Glomerular endothelial cell (primary cell): ENCODE results near the gene MEF2A. TPM values are rescaled to one million over a fixed set of nuclear protein-coding genes. Genes with fewer than 3 reads are reported as not detected.

ENCODE experiments used
- DNase-seq: peaks from one replicate; pipeline ENCODE4 v3.0.0-alpha.2; 2011; ENCODE audit warnings: low read depth, low spot score; ENCODE audit errors: extremely low read depth
- total RNA-seq: library from RNA; depleted of rRNA; stranded (reverse); fragments of >200 nt; gene quantifications from 2 replicates; pipeline ENCODE4 v1.2.3, GENCODE V29; 2015

MEF2A gene
- total RNA-seq, 1 donor from 2014 or later = 58.9 TPM

DNA sequence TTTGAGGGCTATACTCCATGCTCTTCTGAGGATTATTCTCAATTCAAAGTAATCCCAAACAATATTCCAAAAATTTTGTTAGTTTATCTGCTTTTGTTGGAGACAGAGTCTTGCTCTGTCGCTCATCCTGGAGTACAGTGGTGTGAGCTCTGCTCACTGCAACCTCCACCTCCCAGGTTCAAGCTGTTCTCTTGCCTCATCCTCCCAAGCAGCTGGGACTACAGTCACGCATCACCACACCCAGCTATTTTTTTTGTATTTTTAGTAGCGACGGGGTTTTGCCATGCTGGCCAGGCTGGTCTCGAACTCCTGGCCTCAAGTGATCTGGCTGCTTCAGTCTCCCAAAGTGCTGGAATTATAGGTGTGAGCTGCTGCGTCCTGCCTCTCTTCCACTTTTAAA lies 39.1 kb downstream of the MEF2A start:
- DNase-seq = no peak

DNA sequence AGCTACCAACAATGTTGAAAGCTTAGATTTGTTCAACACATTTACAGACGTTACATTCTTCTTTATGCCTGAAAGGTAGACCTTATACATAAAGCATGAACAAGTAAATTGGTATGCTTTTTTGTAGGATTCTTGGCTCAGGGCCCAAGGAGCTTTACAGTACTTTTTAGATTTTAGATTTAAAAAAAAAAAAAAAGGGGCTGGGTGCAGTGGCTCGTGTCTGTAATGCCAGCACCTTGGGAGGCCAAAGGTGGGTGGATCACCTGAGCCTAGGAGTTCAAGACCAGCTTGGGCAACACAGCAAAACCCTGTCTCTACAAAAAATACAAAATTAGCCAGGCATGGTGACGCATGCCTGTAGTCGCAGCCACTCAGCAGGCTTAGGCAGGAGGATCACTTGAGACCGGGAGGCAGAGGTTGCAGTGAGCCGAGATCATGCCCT lies 39.7 kb downstream of the MEF2A start:
- DNase-seq = no peak

DNA sequence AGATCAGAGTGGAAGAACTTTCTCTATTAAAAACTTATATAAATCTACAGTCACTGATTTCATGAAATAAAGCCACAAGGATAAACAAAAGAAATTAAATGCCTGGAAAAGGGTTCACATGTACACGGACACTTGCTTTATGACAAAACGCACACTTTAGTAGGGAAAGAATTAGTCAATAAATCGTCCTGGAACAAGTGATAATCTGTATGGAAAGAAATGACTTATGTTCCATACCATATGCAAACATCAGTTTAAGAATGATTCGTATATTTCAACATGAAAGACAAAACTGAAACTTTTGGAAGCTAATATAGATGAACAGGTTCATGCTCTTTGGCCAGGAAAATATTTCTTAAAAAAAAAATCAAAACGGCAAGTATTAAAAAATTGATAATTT lies 40.2 kb downstream of the MEF2A start:
- DNase-seq = no peak

DNA sequence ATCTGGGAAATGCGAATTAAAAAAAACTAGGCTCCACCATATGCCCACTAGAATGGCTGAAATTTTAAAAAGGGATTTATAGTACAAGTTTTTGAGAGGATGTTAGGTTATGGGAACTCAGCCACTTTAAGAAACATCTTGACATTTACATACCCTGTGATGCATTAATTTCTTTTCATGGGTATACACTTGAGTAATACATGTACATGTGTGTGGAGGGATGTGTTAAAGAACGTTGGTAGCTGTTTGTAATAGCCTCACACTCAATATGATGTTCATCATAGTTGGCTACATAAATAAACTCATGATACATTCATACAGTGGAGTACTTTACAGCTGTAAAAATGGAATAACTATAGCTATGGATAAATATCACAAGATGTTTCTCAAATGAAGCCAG lies 40.9 kb downstream of the MEF2A start:
- DNase-seq = no peak

DNA sequence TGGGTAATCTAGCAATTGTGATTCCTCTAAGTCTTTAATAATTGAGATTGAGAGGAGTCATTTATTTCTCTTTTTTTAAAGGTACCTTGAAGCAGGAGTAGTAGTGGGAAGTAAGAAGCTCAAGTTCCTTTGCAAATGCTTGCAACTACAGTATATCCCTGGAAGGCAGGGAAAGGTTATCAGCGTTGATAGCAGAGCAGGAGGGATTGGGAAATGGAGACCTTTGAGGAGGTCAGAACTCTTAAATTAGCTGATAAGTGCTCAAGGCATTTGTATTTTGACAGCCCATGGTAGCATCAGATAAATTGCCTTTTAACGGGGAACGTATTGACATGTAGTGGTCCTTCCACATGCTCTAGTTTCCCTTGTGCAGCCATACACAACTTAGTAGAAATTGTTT lies 47.7 kb downstream of the MEF2A start:
- DNase-seq = no peak

DNA sequence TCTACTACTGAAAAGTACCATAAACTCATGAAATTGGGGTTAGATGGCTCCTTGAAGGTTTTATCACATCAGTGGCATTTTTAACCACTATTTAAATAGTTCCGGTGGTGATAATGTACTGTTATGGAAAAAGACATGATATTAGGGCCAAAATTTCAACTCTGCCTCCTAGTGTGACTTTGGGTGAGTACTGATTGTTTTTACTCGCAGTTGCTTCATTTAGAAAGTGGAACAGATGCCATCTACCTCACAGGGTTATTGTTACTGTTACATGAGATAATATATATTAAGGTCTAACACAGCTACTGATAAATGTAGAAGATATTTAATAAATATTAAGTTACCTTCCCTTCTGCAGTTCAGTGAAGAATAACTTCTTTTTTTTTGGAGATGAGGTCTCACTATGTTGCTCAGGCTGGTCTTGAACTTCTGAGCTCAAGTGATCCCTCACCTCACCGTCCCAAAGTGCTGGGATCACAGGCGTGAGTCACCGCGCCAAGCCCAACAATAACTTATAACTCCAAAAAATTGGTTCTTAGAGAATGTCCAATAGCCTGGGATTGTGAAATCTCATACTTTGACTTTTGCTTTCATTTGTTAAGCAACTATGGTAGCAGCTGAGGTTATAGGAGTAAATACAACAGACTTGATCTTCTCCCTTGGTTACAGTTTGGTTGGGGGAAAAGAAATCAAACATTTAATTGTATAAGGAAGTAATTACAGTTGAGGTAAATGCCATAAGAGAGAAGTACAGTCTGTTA lies 48.3 kb downstream of the MEF2A start:
- DNase-seq = no peak

DNA sequence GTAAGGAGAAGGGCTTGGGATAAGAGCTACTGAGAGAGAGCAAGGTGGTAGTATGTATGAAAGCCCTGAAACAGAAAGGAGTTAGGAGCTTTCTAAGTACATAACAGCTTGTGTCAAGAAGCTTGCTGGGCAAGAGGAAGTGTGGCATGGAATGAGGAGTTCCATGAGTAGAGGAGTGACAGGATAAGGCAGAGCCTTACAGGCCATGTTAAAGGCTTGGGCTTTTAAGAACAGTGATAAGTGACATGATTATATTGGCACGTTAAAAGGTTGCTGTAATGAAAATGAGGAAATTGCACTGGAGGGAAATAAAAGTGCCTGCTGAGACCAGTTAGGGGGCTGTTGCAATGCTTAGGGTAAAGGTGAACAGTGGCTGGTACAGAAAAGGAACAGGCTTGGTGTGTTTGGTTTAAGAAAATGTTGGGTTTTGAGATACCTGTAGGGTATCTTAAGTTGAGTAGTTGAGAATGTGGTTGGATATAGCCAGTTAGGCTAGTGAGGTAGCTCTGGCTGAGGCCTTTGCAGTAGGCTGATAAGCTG lies 49.0 kb downstream of the MEF2A start:
- no peak for DNase-seq

DNA sequence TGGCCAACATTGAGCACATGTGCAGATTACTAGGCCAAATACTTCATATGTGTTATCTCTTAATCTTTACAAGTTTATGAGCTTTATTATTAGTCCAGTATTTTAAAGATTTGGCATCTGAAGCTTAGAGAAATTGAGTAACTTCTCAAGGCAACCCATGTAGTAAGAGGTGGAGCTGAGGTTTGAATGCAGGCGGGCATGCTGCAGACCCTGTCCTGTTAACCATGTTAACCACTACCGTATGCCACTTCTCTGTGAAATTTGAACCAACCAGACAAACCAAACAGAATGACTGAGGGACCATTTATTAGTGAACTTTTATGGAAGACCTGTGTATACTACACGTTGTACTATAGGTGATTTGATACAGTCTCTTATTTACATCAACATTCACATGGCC lies 49.7 kb downstream of the MEF2A start:
- DNase-seq = no peak

DNA sequence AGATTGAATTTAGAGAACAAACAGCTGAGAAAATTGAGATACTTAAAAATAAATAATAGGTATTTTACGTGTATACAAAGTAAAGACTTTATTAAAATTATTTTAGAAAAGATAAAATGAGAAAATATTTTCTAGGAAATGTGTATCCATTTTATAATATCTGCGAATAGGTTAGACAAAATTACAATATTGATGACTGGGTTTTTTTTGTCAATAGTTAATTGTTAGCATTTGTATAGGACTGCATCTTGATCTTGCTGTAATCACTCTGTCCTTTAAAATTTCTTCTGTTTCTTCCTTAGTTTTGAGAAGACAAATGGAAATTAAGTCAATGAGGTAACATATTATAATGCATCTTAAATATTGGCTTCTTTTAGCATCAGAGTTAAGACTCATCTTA lies 50.3 kb downstream of the MEF2A start:
- DNase-seq = no peak

DNA sequence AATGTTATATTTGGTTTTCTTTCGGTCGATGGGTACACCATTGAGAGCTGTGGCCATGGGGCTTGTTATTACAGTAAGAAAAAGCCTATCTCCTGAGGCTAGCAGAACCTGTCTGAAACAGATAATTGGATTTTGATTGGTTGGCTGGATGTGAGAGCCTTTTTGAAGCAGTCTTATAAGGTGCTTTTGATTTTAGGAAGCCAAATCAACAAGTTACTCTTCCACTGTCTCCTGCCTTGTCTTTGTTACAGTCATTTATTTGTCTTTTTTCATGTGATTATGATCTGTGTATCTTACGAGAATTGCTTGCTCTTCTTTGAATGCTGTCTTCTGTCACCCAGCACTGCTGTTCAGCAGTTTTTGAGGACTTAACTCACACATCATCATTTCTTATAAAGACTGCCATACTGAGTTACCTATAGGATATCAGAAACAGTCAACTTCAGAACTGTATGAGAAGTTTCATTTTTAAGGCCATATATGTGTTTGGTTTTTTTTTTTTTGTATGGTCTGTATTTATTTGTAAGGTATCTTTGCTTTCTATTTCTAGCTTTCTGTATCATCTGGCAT lies 51.1 kb downstream of the MEF2A start:
- DNase-seq = no peak

DNA sequence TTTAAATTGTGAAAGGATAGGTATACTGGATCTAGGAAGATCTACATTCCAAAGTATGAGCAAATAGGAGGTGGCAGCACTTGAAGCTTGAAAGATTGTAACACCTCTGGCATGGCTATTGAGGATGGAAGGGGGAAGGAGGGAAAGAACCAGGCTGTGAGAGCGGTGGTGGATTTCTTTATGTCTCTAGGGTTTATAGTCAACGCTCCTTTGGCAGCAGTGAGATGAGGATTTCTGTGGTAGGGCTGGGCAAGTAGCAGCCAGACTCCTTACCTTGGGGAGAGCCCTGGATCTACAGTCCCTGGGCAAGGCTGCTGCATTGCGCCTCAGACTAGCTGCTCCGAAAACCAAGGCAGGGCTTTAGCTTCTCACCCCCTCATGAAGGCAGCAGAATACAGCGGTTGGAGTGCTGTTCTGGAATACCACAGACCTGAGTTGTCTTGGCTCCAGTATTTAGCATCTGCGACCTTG lies 53.2 kb downstream of the MEF2A start:
- DNase-seq = no peak

DNA sequence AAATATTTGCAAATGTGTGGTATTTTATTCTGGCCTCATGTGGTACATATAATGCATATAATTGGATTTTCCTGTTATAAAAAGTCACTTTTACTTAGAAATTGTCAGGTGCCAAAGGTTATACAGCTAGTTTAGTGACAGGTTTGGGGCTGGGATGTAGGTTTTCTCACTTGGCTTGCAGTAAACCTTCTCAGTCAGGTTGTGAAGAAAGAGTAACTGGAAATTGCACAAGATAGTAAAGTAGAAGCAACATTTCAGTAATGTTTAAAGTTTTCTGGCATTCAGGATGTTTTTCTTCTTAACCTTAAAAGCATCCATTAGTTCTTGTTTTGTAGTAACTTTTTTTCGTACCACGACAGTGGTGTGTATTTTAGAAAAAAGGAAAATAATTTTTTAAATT lies 53.9 kb downstream of the MEF2A start:
- DNase-seq = no peak

DNA sequence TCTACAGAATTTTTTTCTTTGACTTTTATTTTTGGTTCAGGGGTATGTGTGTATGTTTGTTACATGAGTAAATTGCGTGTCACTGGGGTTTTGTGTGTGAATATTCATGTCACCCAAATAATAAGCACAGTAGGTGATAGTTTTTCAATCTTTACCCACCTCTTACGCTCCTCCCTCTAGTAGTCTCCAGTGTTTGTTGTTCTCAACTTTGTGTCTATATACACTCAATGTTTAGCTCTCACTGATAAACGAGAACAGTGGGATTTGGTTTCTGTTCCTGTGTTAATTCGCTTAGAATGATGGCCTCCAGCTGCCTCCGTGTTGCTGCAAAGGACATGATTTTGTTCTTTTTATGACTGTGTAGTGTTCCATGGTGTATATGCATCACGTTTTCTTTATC lies 54.4 kb downstream of the MEF2A start:
- DNase-seq = no peak

DNA sequence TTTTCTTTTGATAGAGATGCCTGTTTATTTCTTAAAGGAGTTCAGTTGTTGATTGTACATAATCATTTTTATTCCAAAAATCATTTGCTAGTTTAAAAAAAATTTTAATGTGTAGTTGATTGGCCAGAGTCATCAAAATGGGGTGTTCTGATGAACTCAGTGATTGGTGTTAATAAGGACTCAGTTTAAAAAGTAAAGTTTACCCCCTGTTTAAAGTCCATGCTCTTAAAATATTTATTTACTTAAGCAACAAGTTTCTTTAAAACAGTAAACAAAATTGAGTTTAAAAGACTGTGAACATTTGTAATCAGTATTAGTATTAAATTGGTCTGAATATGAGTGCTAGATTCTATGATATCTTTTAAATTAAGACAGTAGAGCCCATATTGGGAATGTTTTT lies 56.0 kb downstream of the MEF2A start:
- DNase-seq = no peak

DNA sequence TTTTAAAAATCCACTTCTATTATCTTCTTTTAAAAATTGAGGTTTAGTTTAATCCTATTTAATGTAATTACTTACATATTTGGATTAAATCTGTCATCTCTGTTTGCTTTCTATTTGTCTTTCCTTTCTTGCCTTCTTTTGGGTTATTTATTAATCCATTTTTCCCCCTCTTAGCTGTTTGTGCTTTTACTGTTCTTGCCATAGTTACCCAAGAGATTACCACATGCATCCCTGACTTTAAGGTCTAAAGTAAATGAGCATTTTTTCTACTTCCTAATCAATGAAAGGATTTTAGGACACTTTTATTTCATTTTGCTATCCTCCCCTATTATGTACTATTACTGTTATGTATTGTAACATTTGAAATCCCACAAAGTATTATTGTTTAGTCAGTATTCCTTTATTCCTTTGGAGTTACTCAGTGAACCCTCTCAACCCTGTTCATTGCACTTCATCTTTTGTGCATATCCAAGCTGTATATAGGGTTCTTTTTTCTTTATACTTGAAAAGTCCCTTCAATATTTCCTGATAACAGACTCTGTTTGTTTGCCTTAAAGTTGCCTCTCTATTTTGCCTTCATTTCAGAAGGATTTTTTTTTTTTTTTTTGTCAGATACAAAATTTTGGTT lies 62.7 kb downstream of the MEF2A start:
- no peak for DNase-seq

DNA sequence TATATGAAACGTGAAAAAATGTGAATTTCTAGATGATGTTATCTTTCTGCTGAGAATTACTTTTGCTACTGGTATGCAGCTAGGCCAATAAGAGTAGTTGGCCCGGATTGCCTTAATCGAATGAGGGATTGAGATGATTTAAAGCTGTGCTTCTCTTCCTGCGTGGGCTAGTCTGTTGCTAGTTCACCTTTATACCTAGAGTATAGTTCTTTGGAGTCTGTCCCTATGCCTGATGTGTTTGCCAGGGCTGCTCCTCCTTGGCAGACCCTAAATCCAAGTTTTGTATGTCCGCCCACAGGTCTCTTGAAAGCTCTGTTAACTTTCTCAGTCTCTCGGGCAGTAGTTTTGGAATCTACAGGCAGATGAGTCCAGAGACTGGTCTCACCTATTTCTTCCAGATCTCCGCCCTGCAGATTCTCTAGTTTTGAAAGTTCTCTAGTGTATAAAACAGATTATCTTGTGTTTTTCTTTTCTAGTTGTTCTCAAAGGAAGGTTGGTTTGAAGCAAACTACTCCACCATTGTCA lies 64.9 kb downstream of the MEF2A start:
- no peak for DNase-seq

DNA sequence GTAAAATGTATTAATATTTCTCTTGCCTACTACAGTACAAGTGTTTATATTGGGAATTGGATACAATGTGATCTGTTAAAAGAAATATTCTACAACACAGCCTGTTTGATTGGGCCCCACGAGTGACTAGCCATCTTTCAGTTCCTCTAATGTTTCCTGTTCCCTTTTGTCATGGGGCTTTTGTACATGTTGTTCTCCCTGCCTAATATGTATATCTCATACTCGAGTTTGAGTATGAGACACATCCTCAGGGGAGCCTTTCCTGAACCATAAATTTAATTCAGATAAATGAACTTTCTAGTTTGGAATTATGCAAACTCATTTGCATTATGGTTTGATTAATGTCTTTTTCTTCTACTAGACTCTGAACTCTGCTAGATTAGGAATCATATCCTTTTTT lies 65.5 kb downstream of the MEF2A start:
- peak; percentile 25 for DNase-seq

DNA sequence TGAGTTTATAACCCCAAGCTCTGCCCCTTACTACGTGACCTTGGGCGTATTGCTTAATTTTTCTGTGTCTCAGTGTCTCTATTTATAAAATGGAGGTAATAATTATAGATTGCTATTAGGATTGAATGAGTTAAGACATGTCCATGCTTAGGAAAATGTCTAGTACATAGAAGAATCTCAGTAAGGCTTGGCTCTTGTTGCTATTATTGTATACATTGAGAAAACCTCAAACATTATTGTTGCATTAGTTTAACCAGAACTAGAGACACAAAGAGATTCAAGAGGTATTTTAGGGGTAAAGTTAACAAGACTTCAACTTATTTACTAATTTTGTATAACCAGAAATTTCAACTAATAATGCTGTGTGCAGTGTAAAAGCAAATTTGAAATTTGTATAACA lies 66.7 kb downstream of the MEF2A start:
- DNase-seq = no peak

DNA sequence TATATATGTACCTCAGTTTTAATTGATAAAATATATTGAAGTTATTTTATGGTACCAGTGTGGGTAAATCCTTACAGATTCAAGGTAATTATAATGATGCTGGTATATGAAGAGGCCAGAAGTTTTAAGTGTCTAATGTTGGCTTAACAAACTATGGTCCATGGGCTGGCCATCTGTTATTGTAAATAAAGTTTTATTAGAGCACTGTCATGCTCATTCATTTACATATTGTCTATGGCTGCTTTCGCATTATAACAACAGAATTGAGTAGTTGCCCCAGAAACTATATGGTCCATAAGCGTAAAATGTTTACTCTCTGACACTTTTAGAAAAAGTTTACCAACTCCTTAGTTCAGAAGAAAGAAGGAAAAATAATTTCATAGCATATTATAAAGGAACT lies 67.9 kb downstream of the MEF2A start:
- no peak for DNase-seq

DNA sequence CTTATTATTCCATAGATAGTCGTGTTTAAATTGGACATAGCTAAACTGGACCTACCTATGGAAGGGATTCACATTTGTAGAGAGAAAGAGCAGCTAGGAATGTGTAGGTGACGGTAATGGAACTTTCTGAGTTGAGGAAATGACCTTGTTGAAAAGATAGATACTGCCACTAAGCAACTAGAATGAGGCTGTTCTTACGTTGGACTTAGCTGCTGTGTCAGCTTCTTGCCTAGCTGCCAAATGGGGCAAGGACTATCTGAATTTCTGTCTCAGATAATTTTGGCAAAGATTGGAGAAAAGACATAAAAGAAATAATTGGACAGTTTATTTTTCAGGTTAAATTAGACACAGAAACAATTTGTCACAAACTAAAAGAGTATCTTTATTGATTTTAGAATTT lies 68.8 kb downstream of the MEF2A start:
- no peak for DNase-seq

DNA sequence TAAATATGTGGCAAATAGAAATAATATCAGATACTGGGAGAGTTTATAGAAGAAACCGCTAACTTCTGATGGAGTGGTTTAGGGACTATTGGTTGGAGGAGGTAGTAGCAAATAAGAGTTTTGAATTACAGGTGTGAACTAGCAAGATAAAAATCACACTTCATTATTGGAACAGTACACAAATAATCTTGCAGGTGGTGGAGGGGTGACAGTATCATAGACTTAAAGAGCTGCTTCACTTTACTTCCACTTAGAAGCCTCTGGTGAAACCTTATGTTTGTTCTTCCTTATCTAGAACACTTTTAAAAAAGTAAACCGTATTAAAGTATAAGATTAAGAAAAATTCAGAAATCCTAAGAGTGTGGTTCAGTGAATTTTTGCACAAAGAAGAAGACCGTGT lies 69.4 kb downstream of the MEF2A start:
- DNase-seq = no peak

DNA sequence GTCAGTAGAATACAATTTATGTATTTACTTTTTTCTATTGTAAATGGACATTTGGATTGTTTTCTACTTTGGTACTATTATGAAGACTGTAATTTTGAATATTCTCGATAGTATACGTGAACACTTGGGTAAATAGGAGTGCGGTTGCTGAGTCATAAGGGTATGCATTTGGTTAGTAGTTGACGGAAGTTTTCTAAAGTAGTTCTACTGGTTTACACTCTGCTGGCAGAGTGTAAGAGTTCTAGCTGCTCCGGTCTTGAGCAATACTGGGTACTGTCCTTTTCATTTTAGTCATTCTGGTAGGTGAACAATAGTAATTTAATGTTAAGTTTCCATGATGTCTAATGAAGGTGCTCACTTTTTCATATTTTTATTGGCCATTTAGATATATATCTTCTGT lies 70.0 kb downstream of the MEF2A start:
- DNase-seq = no peak
